ENCODE data around the gene MCM3. TPM values are rescaled to one million over a fixed set of nuclear protein-coding genes. Genes with fewer than 3 reads are reported as not detected.
A peak's percentile ranks its signal among the peaks of the same experiment; 100 is the strongest.

Gene MCM3
- total RNA-seq, 1 experiment from 2014 or later: 276 TPM

GRCh38 chr6:52285177-52286068 lies 881 bp upstream of the MCM3 start:
- TF ChIP-seq JAZF1 (CRISPR knock-in tag; IDR thresholded peaks at IDR 0.05) (no peak), IRF2 (CRISPR knock-in tag; IDR thresholded peaks at IDR 0.05; ENCODE audit: borderline replicate concordance, low read depth) (no peak), OVOL2 (CRISPR knock-in tag; IDR thresholded peaks at IDR 0.05; ENCODE audit: borderline replicate concordance) (no peak), FOXP1 (CRISPR knock-in tag; IDR thresholded peaks at IDR 0.05; ENCODE audit: borderline replicate concordance) (no peak), ZNF317 (CRISPR knock-in tag; IDR thresholded peaks at IDR 0.05; ENCODE audit: borderline replicate concordance, low read depth) (no peak), ELF4 (CRISPR knock-in tag; IDR thresholded peaks at IDR 0.05; ENCODE audit: low read depth) (no peak), ZNF416 (CRISPR knock-in tag; IDR thresholded peaks at IDR 0.05) (no peak), GTF2I (CRISPR knock-in tag; conservative IDR thresholded peaks at IDR 0.05) (no peak), ZBTB21 (CRISPR knock-in tag; IDR thresholded peaks at IDR 0.05; ENCODE audit: borderline replicate concordance) (no peak), ZNF423 (CRISPR knock-in tag; IDR thresholded peaks at IDR 0.05) (no peak), RORB (CRISPR knock-in tag; IDR thresholded peaks at IDR 0.05) (no peak), MAX (CRISPR knock-in tag; IDR thresholded peaks at IDR 0.05) (no peak), SP1 (CRISPR knock-in tag; conservative IDR thresholded peaks at IDR 0.05) (no peak), ESRRA (CRISPR knock-in tag; IDR thresholded peaks at IDR 0.05; ENCODE audit: borderline replicate concordance) (no peak)
- TF ChIP-seq, protein P1, sequence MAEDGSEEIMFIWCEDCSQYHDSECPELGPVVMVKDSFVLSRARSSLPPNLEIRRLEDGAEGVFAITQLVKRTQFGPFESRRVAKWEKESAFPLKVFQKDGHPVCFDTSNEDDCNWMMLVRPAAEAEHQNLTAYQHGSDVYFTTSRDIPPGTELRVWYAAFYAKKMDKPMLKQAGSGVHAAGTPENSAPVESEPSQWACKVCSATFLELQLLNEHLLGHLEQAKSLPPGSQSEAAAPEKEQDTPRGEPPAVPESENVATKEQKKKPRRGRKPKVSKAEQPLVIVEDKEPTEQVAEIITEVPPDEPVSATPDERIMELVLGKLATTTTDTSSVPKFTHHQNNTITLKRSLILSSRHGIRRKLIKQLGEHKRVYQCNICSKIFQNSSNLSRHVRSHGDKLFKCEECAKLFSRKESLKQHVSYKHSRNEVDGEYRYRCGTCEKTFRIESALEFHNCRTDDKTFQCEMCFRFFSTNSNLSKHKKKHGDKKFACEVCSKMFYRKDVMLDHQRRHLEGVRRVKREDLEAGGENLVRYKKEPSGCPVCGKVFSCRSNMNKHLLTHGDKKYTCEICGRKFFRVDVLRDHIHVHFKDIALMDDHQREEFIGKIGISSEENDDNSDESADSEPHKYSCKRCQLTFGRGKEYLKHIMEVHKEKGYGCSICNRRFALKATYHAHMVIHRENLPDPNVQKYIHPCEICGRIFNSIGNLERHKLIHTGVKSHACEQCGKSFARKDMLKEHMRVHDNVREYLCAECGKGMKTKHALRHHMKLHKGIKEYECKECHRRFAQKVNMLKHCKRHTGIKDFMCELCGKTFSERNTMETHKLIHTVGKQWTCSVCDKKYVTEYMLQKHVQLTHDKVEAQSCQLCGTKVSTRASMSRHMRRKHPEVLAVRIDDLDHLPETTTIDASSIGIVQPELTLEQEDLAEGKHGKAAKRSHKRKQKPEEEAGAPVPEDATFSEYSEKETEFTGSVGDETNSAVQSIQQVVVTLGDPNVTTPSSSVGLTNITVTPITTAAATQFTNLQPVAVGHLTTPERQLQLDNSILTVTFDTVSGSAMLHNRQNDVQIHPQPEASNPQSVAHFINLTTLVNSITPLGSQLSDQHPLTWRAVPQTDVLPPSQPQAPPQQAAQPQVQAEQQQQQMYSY (CRISPR knock-in tag; IDR thresholded peaks at IDR 0.05): no peak
- H3K9me3 Mint-ChIP-seq: no peaks in the 10 kb centered on the region
- peaks cover 31% of the 10 kb centered on the region for H3K36me3 Mint-ChIP-seq
- no peaks in the 10 kb centered on the region for H3K27me3 Mint-ChIP-seq (ENCODE audit: low read depth)
- H3K4me3 Mint-ChIP-seq: no peak overlapping the region
- no peak overlapping the region for H3K27ac Mint-ChIP-seq
- no peak for DNase-seq (ENCODE audit: low spot score)
- ATAC-seq: no peak
- peaks cover 19% of the 10 kb centered on the region for H3K4me1 Mint-ChIP-seq
- CTCF ChIA-PET: interaction anchor here (0.6 to 3.0 kb wide), 12 partner anchors 14 to 367 kb away, joined by 3 to 30 read pairs (median 4); partner anchors contain the start of gene PAQR8
- POLR2A ChIA-PET: interaction anchor here (0.6 to 1.9 kb wide), 15 partner anchors 9 to 377 kb away, joined by 3 to 13 read pairs (median 4); partner anchors contain the start of genes EFHC1 and PAQR8

DNA sequence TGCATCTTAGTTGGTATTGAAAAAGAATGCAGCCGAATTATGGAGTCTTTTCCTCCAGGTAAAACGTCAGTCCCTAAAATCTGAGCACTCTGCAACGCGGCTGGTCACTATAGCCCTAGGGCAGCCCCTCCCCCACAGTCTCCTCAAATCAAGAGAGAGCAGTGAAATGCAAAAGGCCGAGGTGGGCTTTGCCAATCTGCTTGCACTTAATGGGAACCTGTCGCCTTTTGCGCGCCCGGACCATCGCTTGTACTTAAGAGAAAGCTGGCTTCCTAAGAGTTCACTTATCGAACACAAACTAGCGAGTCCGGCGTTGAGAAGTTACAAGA lies 447 bp downstream of the MCM3 start:
- Mint-ChIP-seq H3K36me3 (peaks cover 44% of the 10 kb centered on the region), H3K9me3 (no peaks in the 10 kb centered on the region), H3K27me3 (ENCODE audit: low read depth) (no peaks in the 10 kb centered on the region), H3K27ac (peak overlapping the region; percentile 93), H3K4me3 (no peak overlapping the region), H3K4me1 (peaks cover 19% of the 10 kb centered on the region)
- POLR2A ChIA-PET: interaction anchor here (1.0 to 1.9 kb wide), 4 partner anchors 10 to 78 kb away, joined by 3 to 13 read pairs (median 6); partner anchors contain the start of gene PAQR8
- DNase-seq (ENCODE audit: low spot score): peak; percentile 76
- CTCF ChIA-PET: interaction anchor here (1.8 kb wide), 2 partner anchors 116 to 379 kb away, joined by 4 to 6 read pairs; no protein-coding TSS in a partner anchor
- ATAC-seq: peak; percentile 38
- TF ChIP-seq IRF2 (CRISPR knock-in tag; IDR thresholded peaks at IDR 0.05; ENCODE audit: borderline replicate concordance, low read depth) (no peak), NFATC4 (CRISPR knock-in tag; IDR thresholded peaks at IDR 0.05) (no peak), JAZF1 (CRISPR knock-in tag; IDR thresholded peaks at IDR 0.05) (no peak), MAX (CRISPR knock-in tag; IDR thresholded peaks at IDR 0.05) (no peak), TP53 (CRISPR knock-in tag; IDR thresholded peaks at IDR 0.05) (no peak), ZNF138 (CRISPR knock-in tag; conservative IDR thresholded peaks at IDR 0.05) (no peak), STAT6 (CRISPR knock-in tag; conservative IDR thresholded peaks at IDR 0.05; ENCODE audit: low read depth) (no peak), TEAD1 (CRISPR knock-in tag; IDR thresholded peaks at IDR 0.05) (no peak), ZNF121 (CRISPR knock-in tag; IDR thresholded peaks at IDR 0.05) (no peak), ZNF425 (CRISPR knock-in tag; conservative IDR thresholded peaks at IDR 0.05) (no peak), MYBL2 (CRISPR knock-in tag; IDR thresholded peaks at IDR 0.05) (no peak), NR3C1 (CRISPR knock-in tag; conservative IDR thresholded peaks at IDR 0.05; ENCODE audit: low read depth) (no peak), NR1H2 (CRISPR knock-in tag; IDR thresholded peaks at IDR 0.05) (no peak)
- TF ChIP-seq, protein P2, sequence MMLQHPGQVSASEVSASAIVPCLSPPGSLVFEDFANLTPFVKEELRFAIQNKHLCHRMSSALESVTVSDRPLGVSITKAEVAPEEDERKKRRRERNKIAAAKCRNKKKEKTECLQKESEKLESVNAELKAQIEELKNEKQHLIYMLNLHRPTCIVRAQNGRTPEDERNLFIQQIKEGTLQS (CRISPR knock-in tag; conservative IDR thresholded peaks at IDR 0.05): no peak

All from WTC11 (cell line).